GM21576 (cell line): ENCODE results near the gene FREM1.

Experiments
- ATAC-seq: cut with Tn5 transposase; IDR thresholded peaks from one replicate; pipeline ENCODE4 v1.9.1; 2021; ENCODE audit warnings: mild to moderate bottlenecking, moderate library complexity; ENCODE audit not compliant: unreplicated experiment

Gene FREM1

GRCh38 chr9:14824481-14824880 lies 85.7 kb downstream of the FREM1 start:
- ATAC-seq = peak; percentile 47

DNA sequence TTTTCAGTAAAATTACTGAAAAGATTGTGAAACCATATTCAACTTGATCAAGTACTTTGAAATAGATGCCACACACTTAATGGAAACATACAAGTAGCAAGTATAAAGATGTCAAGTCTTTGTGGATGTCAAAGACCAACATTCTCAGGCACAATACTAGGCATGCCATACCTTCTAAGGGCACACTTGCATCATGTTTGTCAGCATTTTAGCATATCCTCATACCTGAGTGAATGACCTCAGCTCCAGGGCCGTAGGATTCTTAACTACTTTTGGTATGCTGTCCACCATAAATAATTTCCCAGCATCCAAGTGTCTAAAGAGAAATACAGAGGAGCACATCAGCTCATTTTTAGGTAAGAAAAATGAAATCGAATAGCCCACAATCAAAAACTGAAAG lies 86.4 kb downstream of the FREM1 start:
- no peak for ATAC-seq

DNA sequence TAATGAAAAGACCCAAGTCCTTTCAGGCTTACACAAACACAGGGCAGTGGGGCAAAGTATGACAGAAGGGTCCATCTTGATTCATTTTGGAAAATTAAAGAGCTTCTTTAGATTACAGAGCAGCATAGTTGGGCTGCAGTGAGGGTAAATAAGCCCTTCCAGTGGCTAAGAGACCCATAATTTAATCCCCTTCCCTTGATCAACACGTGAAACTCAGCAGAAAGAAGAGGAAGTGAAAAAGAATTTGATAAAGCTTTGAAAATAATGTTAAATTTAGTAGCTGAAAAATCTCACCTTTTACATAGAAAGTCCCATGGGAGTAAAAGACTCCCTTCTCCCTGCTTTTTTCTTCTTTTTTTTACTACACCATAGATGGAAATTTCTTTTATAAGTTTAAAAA lies 87.6 kb downstream of the FREM1 start:
- ATAC-seq = no peak

DNA sequence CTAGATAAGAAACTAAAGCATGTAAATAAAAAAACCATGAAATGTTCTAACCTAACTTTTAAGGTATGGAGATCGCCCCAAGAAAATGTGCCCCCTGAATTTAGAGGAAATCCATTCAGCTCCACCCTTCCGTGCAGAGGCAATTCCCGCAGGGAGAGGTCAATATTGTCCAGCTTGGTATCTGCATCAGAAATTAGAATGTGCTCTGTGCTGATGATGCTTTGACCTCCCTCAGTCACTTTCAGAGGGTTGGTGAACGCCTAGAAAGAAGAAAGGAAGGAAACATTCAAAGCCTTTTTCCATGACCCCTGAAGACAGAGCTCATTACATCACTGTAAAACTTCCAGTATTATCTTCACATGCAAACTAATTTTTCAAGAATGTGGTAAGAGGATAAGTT lies 91.0 kb downstream of the FREM1 start:
- ATAC-seq = no peak

DNA sequence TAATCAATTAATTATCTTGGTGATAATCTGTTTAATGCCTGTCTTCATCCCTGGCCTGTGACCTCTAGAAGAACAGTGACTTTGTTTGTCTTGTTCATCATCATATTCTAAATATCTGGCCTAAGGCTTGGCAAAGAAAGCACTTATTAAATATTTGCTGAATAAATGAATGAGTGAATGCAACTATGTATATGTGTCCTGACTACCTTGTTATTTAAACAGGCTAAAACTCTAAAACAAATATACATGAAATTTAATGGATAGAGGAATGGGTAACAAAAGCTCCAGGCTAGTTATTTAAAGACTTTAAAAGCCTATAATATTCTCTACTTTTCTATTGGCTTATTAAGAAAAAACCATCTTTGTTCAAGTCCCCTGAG lies 96.0 kb downstream of the FREM1 start:
- no peak for ATAC-seq

DNA sequence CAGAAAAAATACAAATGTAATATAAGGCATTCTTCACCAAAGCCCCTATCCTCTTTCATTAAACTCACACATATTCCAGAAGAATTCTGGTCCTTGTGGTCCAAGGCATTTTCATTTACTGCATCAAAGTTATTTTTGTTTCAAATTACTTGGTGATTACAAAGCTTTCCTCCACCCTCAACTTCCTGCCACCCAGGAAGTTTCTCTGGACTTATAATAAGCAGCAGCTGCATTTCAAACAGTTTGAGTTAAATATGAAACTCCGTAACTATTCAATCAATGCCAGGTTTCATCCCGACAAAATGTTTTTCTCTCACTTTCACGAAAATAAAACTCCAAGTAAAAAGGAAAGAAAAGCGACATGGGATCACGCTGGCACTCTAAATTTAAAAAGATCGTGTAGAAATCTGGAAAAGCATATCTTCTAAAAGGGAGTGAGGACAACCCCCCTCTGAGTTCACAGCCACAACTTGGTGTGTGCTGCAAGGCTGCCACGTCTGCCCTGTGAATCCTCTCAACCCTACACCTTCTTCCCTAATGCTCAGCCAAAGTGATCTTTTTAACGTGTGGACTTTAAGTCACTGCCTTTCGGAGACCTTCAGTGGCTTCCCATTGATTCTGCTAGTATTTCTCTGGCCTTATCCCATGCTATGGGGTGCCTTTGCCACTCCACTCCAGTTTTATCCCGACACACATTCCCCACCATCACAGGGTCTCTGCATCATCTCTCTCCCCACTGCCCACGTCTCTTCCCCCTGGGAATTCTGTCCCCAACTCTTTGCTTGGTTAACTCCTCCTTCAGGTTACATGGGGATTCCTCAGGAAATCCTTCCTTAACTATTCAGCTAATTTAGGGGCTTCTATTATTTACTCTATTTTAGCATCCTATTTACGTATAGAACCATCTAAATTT lies 96.6 kb downstream of the FREM1 start:
- ATAC-seq = no peak

GRCh38 chr9:14812806-14813205 lies 97.4 kb downstream of the FREM1 start:
- ATAC-seq = no peak

GRCh38 chr9:14811844-14812243 lies 98.4 kb downstream of the FREM1 start:
- no peak for ATAC-seq

DNA sequence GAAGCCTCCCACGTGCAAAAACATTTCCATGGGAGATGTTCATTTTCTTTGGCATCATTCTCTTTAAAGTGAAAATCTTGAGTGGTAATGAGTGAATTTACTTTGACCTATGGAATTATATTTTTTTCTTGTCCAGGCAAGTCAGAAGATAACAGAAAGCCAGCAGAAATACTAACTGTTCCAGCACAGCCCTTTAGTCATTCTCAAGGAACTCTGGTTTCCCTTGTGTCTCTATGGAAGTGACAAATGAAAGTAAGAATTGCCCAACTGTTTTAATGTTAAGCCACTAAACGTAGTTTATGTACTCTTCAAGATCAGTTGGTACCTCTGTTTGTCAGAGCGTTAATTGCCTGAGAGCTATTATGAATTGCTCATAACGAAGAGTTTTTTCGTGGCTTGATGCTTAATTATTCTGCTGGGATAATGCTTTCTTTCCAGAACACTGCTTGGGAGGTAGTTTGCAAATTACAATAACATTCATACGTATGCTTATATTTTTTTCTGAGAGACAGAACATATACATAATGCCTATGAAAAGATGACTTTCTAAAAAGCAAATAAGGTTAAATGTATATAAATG lies 103.2 kb downstream of the FREM1 start:
- ATAC-seq = no peak

DNA sequence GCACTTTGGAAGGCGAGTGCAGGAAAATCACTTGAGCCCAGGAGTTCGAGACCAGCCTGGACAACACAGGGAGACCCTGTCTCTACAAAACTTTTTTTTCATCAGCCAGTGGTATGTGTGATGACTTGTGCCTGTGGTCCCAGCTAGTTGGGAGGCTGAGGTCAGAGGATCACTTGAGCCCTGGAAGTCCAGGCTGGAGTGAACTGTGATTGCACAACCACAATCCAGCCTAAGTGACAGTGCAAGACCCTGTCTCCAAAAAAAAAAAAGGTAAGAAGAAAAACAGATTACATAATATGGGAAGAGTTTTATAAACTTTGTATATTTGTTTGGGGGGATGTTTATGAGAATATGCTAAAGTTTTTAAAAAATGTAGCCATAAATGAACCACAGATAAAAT lies 111.2 kb downstream of the FREM1 start:
- ATAC-seq = no peak

DNA sequence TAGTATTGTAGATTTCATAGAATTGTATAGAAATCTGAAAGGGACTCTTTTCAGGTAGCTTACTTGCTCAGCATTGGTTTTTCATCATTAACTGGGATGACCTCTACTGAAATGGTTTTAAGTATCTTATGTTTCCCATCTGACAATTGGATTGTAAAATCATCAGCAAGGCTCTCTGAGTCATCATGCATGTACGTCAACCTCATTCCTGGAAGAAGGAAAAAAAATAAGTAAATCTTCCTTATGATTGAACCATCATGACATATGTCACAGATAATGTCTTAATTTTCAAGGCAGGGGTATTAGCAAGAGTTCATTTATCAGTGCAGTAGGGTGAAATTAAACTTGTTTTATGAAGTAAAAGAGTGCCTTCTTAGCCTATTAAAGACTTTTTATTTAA lies 112.8 kb downstream of the FREM1 start:
- ATAC-seq = no peak

DNA sequence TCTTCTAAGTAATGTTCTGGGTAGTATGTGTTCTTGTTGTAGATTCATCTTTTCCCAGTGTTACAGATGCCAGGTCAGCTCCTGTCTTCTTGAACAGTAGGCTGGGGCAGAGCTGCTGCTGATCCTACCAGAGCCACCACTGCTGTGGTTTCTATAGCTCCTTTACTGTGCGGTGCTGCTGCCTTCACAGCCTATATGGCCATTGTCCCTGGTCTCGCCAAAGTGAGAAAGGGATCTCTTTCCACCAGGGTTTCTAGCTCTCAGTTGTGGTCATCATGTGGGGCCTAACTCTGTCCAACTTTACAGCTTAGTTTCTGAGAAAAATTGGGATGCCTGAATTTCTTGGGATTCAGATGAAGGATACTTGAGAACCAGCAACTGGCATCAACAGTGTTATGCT lies 116.8 kb downstream of the FREM1 start:
- no peak for ATAC-seq

- no peak for ATAC-seq
Measured at GRCh38 chr9:14790628-14791027, 119.6 kb downstream of the FREM1 start.

GRCh38 chr9:14788846-14789245 lies 121.4 kb downstream of the FREM1 start:
- no peak for ATAC-seq

DNA sequence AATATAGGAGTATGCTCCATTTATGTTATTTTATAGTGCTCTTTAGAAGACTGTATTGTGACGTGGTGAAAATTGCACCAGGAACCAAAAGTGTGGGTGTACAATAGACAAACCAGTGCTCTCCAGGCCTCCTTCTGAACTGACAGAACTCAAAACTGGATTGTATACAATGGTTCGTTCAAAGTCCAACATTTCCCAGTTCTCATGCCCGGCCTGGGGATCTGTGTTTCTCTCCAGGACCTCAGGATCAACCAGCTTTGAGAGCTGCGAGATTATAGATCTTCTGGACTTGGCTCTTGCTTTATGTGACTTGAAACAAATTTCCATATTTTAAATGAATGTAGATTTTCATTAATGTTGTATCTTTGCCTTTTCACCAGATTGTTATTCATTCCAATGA lies 126.9 kb downstream of the FREM1 start:
- no peak for ATAC-seq

DNA sequence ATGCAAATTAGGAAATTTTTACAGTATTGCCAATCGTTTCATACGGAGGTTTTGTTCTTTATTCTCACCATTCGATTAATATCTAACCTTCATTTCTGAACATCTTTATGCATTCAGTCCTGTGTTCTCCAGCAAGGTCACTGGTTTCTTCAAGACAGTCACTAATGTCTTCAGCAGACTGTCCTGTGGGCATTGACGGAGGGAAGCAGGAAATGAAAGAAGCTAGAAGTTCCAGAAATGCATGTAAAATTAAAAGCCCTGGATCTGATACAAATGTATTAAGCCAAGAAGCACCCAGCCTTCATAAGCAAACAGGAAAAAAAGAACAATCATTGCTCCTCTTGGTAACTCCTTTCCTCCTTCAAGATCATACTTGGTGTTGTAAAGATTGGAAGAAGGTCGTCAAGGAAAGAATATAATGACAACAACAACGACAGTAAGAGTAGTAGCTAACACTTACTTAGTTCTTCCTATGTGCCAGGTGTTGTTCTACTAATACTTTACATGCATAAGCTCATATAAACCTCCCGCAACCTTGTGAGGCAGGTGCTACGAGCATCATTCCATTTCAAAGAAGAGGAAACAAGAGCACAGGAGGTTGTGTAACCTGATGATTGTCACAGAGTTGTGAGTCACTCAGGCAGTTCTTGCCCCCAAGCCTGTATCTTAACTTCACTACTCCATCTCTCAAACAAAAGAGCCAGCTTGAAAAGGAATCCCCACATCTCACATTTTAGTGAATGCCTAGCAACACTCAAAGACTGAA lies 127.8 kb downstream of the FREM1 start:
- no peak for ATAC-seq

DNA sequence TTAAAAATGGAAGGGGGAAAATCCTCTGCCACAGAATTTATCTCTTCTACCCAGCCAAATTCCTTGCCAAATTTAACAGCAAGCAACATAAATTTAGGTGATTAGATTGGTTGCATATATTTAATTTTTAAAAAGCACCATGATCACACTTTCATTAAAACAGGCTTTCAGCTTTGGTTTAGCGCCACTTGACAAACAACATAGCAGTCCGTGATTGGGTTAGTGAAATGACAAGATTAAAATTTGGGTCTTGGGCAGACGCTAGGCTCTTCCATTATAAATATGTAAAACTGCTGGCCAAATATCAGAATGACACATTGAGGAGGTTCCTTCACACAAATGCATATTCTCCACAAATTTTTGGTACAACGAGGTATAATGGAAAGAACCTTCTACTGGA lies 129.5 kb downstream of the FREM1 start:
- ATAC-seq = no peak

GRCh38 chr9:14780251-14780650 lies 130.0 kb downstream of the FREM1 start:
- ATAC-seq = no peak

- ATAC-seq = no peak
Measured at GRCh38 chr9:14779566-14780022, 130.6 kb downstream of the FREM1 start.

DNA sequence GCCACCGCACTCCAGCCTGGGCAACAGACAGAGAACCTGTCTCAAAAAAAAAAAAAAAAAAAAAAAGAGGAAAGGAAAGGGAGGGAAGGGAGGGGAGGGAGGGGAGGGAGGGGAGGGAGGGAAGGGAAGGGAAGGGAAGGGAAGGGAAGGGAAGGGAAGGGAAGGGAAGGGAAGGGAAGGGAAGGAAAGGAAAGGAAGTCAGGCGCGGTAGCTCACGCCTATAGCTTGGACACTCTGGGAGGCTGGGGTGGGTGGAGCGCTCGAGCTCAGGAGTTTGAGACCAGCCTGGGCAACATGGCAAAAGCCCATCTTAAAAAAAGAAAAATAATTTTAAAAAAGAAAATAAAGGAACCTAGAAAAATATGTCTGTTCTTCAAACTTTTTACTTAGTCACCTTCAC lies 131.7 kb downstream of the FREM1 start:
- ATAC-seq = no peak

DNA sequence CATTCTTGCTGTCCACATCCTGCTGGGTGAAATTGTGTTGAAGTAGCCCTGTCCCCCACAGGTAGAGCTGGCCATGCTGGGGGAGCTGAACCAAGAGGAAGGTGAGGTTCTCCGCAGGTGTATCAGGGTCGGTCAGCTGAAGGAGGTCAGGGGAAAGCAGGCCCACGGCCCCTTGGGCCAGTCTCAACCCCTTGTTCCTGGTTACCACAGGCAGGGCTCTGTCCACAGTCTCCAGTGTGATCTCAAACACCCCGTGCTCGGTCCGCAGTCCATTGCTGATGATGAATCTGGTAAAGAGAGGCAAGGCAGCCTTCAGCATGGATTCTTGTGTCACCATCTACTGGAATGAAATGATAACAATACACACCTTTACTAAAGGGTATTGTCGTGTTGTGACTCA lies 134.3 kb downstream of the FREM1 start:
- ATAC-seq = no peak

DNA sequence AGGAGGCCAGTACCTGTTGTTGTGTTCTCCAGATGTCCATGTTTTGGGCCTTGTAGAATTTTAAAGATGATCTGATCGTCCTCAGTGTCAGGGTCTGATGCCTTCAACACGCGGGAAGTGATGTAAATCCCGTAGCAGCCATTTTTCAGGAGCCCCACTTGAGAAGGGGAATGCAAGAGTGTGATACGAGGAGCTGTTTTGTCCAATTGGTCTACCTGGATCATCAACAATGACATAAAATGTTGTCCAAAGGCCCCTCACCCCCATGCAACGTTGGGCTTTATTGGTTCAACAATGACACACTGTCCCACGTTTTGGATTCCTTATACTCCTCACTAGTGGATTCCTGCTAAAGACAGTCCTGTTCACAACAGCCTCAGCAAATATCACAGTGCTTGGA lies 139.6 kb downstream of the FREM1 start:
- ATAC-seq = no peak
